ENCODE measurements around the gene PHF23. TPM values are rescaled to one million over a fixed set of nuclear protein-coding genes. Genes with fewer than 3 reads are reported as not detected.

Gene PHF23
- polyA plus RNA-seq, 3 donors = 11.5 to 29.4 (median 24.4) TPM

DNA sequence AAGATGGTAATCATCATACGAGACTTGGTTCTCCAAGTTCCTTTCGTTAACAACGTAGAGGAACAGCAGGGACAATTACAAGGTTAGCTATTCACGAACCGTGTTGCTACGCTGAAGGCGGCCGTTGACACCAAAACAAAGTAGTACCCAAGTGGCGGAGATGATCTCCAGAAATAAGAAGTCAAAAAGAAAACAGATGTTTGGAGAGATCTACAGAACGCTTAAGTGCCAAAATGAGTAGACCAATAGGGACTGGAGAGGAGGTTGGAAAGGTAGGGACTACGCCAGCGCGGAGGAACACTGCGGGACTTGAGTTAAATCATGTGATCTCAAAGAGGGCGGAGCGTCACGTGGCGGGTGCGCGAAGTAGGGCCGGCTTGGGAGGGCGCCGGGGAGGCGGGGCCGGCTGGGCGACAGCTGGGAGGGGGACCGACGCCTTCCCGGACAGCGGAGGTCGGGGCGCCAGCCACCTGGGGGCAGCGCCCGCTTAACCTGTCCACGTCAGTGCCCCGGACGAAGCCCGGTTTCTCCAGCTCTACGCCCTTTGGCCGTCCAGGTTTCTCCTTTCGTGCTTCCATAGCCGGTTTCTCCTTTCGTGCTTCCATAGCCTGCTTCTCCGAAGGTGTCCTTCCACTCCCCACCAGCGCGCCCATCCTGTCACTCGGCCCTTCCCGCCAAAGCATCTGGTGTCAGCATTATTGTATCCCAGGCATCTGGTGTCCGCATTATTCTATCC, 3.6 kb upstream of the PHF23 start:
- 1% methylated on average over 49 of the region's 49 CpGs for WGBS, 3 donors

DNA sequence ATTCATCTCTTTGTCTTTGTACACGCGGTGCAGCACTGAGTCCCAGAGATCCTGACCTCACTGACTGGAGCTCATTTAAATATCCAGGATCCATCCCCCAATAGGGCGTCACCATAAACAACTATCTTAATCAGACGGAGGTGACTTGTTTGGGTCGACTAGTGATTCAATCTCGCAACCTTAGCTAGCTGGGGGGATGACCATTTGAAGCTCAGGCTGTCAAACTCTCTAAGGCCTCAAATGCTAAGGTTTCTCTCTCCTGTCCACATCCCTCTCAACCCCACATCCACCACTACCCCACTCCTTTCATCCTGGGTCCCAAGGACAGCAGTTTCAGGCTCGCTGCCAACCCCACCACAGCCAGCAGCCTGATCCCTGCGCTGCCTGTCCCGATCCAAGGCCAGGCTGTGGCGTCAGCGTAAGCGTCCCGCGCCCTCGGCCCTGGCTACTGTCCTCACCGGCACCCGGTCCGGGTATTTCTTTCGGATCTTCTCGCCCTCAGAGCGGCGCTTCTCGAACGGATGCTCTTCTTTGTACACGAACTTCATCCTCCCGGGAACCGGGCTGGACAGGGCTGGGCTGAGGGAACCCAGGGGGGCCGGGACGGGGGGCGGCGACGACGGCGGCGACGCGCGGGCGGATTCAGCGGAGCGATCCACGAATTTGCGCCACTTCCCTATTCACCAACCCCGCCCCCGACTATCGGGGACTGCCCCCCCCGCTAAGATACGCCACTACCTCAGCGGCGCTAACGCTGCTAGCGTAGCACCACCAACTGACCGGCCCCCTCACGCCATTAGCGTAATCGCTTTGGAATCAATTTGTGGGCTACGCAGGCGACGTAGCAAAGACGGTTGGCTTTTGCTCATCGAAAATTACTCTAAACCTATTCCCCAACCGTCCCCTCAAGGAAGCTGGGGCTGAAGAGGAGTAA, 2.8 kb upstream of the PHF23 start, which contains the start of gene GABARAP:
Gene GABARAP, minus strand, starts transcription at position 667 of the 934 bp plus-strand sequence. Its CDS starts 119 bp downstream, at position 548.
- peak within 1 kb of the TSS; percentile 84 for H3K27ac ChIP-seq (ENCODE audit: low read depth, low read length)
- 0 to 1% (median 0%) methylated on average over 59 to 62 of the region's 62 CpGs for WGBS, 3 donors

More for the DNA sequence above, 3.6 kb upstream of the PHF23 start:
- peak overlapping the region; percentile 84 for H3K27ac ChIP-seq (ENCODE audit: low read depth, low read length)

DNA sequence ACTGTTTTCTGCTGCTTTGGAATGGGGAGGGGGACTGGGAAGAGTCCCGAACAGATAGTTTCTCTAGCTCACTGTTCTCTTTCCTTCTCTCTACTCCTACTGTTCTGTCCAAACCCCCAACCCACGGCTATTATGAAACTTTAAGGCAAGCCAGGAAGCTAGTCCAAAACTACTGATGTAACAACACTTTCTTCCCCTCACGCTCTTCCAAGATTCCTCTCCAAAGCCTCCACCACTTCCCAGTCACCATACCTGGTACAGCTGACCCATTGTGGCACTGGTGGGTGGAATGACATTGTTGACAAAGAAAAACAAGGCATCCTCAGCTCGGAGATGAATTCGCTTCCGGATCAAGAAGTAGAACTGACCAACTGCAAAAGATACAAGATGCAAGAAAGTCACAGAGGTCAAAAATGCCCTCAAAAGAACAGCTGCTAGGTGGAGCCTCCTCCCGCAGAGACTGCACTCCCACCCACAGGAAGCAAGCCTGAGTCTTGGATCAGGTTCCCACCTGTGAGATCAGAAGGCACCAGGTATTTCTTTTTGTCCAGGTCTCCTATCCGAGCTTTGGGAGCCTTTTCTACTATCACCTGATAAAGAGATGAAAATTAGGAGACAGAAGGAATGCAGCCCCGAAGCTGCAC, 2.0 kb upstream of the PHF23 start:
- H3K27ac ChIP-seq (ENCODE audit: low read depth, low read length) = no peak overlapping the region
- WGBS, 3 donors = 25 to 30% (median 25%) methylated on average over 9 of the region's 9 CpGs

DNA sequence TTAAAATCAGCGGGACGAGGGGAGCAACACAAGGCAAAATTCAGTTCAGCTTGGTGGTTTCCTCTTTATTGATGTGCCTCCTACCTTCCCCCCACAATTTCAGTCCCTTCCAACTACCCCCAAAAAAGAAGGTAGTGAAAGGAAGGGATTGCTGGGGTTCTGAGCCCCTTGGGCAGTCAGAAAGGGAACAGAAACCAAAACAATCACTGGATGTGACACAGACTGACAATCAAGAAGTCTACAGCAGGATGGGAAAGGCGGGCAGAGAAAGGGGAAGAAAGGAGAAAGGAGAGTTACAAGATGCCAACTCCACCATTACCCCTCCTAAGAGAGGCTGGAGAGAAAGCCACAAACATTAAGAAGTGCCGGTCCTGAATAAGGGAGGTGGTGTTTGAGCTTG, 1.1 kb upstream of the PHF23 start:
- WGBS, 3 donors = 49 to 66% (median 52%) methylated on average over 4 of the region's 4 CpGs
- no peak overlapping the region for H3K27ac ChIP-seq (ENCODE audit: low read depth, low read length)

DNA sequence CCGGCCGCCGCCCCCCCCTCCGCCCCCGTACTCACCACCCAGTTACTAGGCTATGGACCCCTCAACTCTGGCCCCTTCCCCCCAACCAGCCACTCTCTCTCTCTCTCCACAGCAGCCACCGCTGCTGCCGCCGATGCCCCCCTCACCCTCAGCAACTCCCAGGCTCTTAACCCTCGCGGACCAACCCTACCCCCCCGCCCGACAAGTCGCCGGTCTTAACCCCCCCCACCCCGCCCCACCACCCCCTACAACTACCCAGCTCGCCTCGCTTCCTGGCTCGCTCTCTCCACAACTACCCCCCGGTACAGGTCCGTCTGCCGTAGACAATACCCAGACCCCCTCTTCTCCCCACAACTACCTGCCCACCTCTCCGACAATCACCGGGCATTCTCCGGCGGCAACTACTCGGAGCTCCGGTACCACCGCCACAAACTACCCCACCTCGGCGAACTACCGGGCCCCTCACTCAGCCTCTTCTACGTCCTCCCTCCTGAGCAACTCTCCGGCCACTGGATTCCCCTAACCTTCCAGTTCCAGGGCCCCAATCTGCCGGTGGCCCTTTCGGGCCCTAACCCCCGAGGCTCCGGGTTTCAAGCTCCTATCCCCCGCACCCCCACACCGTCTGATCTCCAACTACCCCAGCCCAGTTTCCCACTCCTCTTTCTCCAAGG, 702 bp downstream of the PHF23 start:
- peak overlapping the region; percentile 80 for H3K27ac ChIP-seq (ENCODE audit: low read depth, low read length)
- 0% methylated on average over 20 to 39 of the region's 39 CpGs for WGBS, 3 donors

DNA sequence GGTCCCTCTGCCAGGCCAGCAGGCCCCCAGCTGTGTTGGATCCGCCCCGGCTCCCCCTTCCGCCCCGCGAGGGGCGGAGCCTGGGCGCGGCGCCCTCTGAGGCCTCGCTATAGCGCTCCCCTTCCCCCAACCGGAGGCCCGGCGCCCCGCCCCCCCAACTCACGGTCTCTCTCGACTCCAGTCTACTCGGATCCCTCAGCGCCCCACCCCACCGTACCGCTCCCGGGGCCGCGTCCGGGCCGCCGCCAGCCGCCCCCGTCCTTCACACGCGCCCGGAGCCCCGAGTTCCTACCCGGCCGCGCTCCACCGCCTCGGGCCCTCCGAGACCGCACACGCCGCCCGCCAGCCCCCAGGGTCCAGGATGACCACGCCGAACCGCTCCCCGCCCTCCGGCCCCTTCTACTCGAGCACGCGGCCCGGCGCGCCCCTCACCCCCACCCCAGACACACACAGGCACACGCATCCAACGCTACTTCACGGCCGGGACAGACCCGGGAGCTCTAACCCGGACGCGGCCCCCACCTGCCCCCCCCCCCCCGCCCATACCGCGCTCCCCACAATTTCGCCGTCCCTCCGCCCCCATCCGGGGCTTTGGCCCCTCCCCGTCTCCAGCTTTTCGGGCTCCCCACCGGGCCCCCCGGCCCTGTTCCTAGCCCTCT, 1.4 kb downstream of the PHF23 start:
- WGBS, 3 donors = 1% methylated on average over 37 to 66 of the region's 73 CpGs
- peak overlapping the region; percentile 32 for H3K27ac ChIP-seq (ENCODE audit: low read depth, low read length)

DNA sequence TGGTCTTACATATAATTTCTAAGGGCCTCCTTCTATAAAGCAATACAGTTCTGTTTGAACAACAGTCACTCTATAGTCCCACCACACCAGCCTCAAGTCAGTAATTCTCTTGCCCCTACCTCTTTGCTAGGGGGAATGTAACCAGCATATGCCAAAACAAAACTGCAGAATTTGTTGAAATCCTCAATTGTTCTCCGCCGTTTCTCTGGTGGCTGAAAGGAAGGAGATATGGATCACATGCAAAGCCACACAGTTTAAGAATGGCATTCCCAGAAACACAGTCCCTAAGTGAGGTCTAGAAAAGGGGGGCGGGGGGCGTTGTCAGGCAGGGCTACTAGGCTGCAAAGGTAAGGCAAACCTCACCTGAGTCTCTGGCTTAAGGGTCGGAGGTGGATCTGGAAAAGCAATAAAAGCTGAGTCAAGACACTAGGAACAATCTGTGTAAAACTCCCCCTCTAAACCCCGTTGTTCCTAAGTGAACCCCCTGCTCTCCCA, 1.9 kb downstream of the PHF23 start:
- WGBS, 3 donors = 16 to 26% (median 22%) methylated on average over 6 of the region's 6 CpGs

DNA sequence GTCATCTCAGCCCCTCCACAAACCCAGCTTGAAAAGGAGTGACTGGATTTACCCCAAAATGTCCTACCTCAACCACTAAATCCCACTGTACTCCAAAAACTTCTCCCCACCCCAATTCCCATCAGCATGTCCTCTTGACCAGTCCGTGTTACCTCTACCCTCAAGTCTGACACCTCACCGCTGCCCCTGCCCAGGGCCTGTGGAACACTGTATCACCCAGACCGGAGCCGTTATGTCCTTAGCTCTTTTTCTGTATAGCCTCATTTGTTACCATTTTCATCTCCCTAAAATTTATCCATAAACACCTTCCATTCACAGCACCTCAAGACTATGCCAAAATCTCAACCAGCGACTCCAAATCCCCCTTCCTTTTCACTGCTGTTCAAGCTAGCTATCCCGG, 2.4 kb downstream of the PHF23 start:
- WGBS, 3 donors = 85 to 91% (median 87%) methylated on average over 6 of the region's 6 CpGs
- H3K27ac ChIP-seq (ENCODE audit: low read depth, low read length) = no peak overlapping the region

More for the DNA sequence above, 1.9 kb downstream of the PHF23 start:
- H3K27ac ChIP-seq (ENCODE audit: low read depth, low read length) = peak overlapping the region; percentile 32

DNA sequence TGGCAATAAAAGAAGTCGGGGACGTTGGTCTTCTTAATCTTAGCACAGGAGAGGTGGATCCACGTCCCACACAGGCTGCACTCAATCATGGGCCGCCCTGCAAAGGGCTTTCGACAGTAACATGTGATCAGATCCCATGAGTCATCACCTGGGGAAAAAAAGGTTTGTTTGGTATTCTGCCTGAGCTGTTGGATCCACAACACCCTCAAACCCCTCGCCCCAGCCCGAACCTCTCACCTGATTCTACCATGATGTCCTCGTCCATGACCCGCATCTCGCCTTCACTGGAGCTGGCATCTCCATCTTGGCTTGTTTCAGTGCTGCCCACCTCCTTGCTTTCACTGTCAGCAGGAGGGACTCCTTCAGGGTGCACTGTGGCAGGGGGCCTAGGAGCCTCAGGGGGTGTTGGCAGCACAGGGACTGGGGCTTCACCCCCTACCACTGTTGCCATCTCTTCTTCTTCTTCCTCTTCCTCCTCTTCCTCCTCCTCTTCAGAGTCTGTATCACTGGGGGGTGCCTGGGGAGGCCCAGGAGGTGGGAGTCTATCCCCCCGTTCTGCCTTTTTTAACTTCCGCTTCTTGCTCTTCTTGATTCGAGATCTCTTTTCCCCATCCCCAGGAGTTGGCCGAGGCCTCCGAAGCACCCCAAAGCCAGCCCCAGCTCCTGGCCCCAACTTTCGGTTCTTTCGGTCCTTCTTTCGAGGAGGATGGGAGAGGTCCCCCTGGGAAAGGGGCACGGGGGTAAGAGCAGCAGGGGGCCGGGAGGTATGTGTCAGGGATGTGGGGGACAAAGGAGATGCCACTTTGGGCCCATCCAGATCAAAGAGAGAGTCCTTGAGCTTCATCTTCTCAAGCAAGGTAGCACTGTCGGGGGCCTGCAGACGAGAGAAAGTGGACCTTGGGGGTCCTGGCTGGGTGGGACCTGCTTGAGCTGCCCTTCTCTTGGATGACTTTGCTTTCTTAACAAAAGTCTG, 3.3 kb downstream of the PHF23 start:
- WGBS, 3 donors = 79 to 87% (median 86%) methylated on average over 22 of the region's 22 CpGs
- H3K27ac ChIP-seq (ENCODE audit: low read depth, low read length) = no peak overlapping the region

DNA sequence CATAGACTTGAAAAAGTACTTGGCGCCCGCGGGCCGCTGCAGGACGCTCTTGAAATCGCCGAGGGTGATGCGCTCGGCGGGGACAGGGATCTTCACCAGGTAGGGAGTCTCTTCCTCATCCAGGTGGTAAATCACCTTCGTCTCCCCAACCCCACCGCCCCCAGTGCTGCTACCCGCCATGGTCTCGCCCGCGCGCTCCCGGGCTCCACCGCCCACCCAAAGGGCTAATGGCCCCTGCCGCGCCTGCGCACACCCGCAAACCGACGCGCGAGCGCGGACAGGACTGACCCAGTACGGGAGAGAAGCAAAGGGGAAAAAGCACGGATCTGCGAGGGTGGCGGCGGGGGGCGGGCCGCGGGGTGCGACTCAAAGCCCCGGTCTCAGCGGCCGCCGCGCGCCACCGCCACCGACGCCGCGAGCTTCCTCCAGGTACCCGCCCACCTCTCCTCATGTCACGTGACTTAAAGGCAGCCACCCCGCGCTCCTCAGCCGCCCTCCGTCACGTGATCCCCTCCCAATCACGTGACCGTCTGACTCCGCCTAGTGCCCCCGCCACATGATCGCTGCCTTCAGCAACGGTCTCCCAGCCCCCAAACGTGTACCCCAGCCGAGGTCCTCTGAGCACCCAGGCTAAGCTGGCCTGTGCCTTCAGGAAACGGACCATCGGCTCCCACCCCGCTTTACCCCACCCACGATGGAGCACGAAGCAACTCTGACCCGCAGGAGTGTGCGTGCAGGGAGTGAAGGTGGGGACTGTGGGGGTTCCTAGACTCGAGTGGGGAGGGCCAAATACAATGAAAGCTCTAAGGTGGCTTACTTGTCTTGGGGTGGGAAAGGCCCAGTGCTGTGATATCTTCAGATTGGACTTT, 4.9 kb downstream of the PHF23 start, which contains the start of gene DVL2:
Gene DVL2, minus strand, starts transcription at position 435 of the 869 bp plus-strand sequence. Its CDS starts 255 bp downstream, at position 180.
- no peak within 1 kb of the TSS for H3K27ac ChIP-seq (ENCODE audit: low read depth, low read length)
- 0 to 1% (median 1%) methylated on average over 58 to 72 of the region's 72 CpGs for WGBS, 3 donors

DNA sequence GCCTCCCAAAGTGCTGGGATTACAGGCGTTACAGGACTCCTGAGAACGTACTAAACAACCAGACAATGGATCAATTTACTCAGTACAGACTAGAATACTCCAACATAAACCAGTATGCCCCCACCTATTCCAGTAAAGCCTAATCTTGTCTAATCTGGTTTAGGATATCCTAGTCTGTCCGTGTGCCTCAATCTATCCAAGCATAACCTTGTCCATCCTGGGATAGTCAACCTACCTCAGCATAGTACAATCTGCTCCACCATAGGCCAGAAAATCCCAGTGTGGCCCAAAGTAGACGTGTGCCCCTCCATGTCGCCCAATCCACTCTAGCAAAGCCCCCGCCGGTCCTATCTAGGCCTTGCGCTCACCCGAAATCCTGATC, 5.6 kb downstream of the PHF23 start:
- 1% methylated on average over 9 of the region's 9 CpGs for WGBS, 3 donors
- H3K27ac ChIP-seq (ENCODE audit: low read depth, low read length) = no peak overlapping the region

DNA sequence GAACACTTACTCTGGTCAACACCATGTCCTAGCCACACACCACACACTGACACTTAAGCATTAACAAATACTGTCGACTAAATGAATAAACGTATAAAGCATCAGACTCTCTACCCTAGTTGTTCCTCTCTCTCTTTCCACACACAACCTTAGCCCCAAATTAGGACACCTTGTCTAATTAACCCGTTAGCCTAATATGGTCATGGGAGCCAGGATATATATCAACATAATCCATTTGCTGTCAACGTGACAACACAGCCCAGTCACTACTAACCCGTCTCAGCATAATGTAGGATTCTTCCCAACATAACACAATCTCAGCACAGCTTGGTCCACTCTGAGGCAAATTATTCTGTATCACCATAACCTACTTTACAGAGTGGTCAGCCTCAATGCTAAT, 7.1 kb downstream of the PHF23 start:
- H3K27ac ChIP-seq (ENCODE audit: low read depth, low read length) = no peak overlapping the region
- WGBS, 3 donors = 79 to 84% (median 80%) methylated on average over 5 of the region's 5 CpGs

DNA sequence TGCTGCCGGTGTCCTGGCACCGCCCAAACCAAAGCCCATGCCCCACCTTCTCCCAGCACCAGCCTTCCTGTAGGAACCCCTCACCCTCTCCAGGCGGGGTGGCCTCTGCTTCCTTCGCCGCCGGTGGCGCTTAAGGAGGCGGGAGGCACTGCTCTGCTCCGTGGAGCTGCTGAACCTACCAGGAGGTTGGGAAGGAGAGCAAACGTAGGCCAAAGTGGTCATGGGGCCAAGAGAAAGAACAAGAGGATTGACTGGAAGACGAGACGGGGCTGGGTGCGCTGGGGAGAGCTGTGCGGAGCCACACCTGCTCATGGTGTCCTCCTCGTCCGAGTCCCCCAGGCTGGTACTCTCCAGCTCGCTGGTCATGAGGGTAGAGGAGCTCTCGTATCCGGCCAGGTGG, 9.8 kb downstream of the PHF23 start:
- WGBS, 3 donors = 93 to 95% (median 94%) methylated on average over 19 of the region's 19 CpGs
- H3K27ac ChIP-seq (ENCODE audit: low read depth, low read length) = no peak overlapping the region

DNA sequence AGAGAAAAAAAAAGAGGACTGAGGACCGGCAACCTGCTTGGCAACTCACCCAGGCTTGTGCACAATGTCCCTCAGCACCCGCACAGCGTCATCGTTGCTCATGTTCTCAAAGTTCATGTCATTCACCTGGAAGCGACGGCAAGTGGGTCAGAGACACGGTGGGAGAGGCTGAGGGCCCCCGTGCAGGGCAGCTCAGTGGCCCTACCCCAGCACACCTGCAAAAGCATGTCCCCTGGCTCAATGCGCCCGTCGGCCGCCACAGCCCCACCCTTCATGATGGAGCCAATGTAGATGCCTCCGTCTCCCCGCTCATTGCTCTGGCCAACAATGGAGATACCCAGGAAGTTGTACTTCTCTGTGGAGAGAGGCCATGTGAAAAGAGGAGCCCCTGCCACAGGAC, 10.3 kb downstream of the PHF23 start:
- H3K27ac ChIP-seq (ENCODE audit: low read depth, low read length) = no peak overlapping the region
- 91 to 97% (median 92%) methylated on average over 14 of the region's 14 CpGs for WGBS, 3 donors

Data from adipose tissue (tissue), 3 donors.